Spleen (tissue), 13 donors: ENCODE data around the gene ZNF345. TPM values are rescaled to one million over a fixed set of nuclear protein-coding genes. Genes with fewer than 3 reads are reported as not detected.

Experiments
- DNase-seq: peaks from one replicate; pipeline ENCODE4 v3.0.0-alpha.2; 2020
- H3K27ac ChIP-seq, 8 donors: fragments of 200-600 bp; sonication (generic) in 7 of 8; 1 replicate in 4 of 8; 2 replicates in 4 of 8; pipeline versions ENCODE4 v1.5.0 to v1.8.0; 2016 to 2021; ENCODE audit warnings: inconsistent platforms in 4 of 8, mild to moderate bottlenecking in 4 of 8, moderate library complexity in 1 of 8
- H3K27me3 ChIP-seq, 7 donors: fragments of 200-600 bp; sonication (generic) in 6 of 7; replicated peaks in 1 of 7; 1 replicate in 4 of 7; 2 replicates in 3 of 7; pipeline versions ENCODE4 v1.5.0 to v1.8.0; 2016 to 2021; ENCODE audit warnings: inconsistent platforms in 3 of 7, mild to moderate bottlenecking in 1 of 7
- H3K36me3 ChIP-seq, 6 donors: fragments of 200-600 bp; sonication (generic) in 5 of 6; 1 replicate in 4 of 6; 2 replicates in 2 of 6; pipeline versions ENCODE4 v1.5.0 to v1.8.0; 2016 to 2021; ENCODE audit warnings: inconsistent platforms in 2 of 6
- H3K4me1 ChIP-seq, 6 donors: fragments of 200-600 bp; sonication (generic) in 5 of 6; 1 replicate in 3 of 6; 2 replicates in 3 of 6; pipeline versions ENCODE4 v1.5.0 to v1.8.0; 2016 to 2021; ENCODE audit warnings: inconsistent platforms in 3 of 6
- H3K4me3 ChIP-seq, 8 donors: fragments of 200-600 bp; sonication (generic) in 7 of 8; 1 replicate in 4 of 8; 2 replicates in 4 of 8; pipeline versions ENCODE4 v1.5.0 to v1.8.0; 2016 to 2021; ENCODE audit warnings: inconsistent platforms in 4 of 8, mild to moderate bottlenecking in 4 of 8, moderate library complexity in 2 of 8
- H3K9me3 ChIP-seq, 8 donors: fragments of 200-600 bp; sonication (generic) in 7 of 8; 1 replicate in 4 of 8; 2 replicates in 4 of 8; pipeline versions ENCODE4 v1.5.0 to v1.8.0; 2016 to 2021; ENCODE audit warnings: inconsistent platforms in 4 of 8
- CTCF ChIP-seq, 11 experiments: fragments of 200-600 bp in 7 of 11; fragments of 450-650 bp in 4 of 11; sonication (generic) in 4 of 11; IDR thresholded peaks in 8 of 11; conservative IDR thresholded peaks in 3 of 11; 1 replicate in 7 of 11; 2 replicates in 4 of 11; pipeline versions ENCODE4 v1.4.0 to v1.8.0; 2016 to 2021; ENCODE audit warnings: antibody characterized with exemption in 11 of 11, inconsistent platforms in 4 of 11, mild to moderate bottlenecking in 1 of 11
- POLR2A ChIP-seq, 3 donors: fragments of 450-650 bp; IDR thresholded peaks; one replicate each; pipeline ENCODE4 v1.5.1; 2017; ENCODE audit warnings: antibody characterized with exemption in 3 of 3, mild to moderate bottlenecking in 1 of 3
- POLR2AphosphoS5 ChIP-seq, 3 donors: sonication (generic); formaldehyde crosslinking; IDR thresholded peaks; one replicate each; pipeline ENCODE4 v1.5.1; 2017; ENCODE audit warnings: antibody characterized with exemption in 3 of 3
- WGBS, 5 donors: extraction: QIAGEN DNeasy Blood & Tissue Kit in 3 of 5; methylation state at CpG; one replicate each; pipeline versions ENCODE4 v1.1.5 to v1.1.7; 2013 to 2018; 5-methylcytosine and 5-hydroxymethylcytosine counted together
- intact Hi-C: fragments of 100-400 bp; cut with DNase I; formaldehyde crosslinking; loops from one replicate; pipeline ENCODE4 v1.15.0; 2023; ENCODE audit warnings: low total_unique reads
- long read RNA-seq, 2 donors: transcript quantifications; one replicate each; lab custom pipeline, GENCODE V29; 2026
- polyA plus RNA-seq, 3 donors: library from polyadenylated mRNA; stranded (reverse); fragments of 200-250 nt; gene quantifications; one replicate each; pipeline ENCODE4 v1.2.1, GENCODE V29; 2013
- total RNA-seq, 7 donors: library from RNA; depleted of rRNA in 3 of 7; stranded (reverse); fragments of >200 nt in 3 of 7; fragmentation: NEBNext Ultra II Directional in 4 of 7; extraction: Animal tissue kit (Norgen Biotek cat#: 25700) in 4 of 7; gene quantifications; one replicate each; pipeline versions ENCODE4 v1.1.0 to v1.2.1, GENCODE V29; 2016 to 2021
- donor health status: healthy with polysubstance abuse.
- donor health status: DM: no; HTN: no; CAD: no; lungs with moderate emphysema.
- donor health status: DM: no; HTN: no; CAD: no.
- donor health status: Bipolar disorder and iron deficiency.
- donor health status: healthy.
- donor health status: DM: no; HTN: no; CAD: no.
- donor health status: DM: yes; HTN: yes; CAD: no.

The ZNF345 gene
- total RNA-seq: 10 to 100 TPM in 3 of 7 donors, 1 to 10 TPM in 4; 4.8 to 18.2 (median 9.8) TPM
- polyA plus RNA-seq: 1 to 10 TPM; 2.7 to 4.6 (median 3.3) TPM
- long read RNA-seq, donor 1, partial matches to known transcripts: 0 of 2 reads
- long read RNA-seq, donor 1, other reads (novel, unspliced or antisense): 0 of 2 reads
- long read RNA-seq, donor 2, partial matches to known transcripts: 0 of 1 reads
- long read RNA-seq, donor 2, other reads (novel, unspliced or antisense): 0 of 1 reads

- peak in 1 of 3 donors; percentile 56 for TF ChIP-seq POLR2A (IDR thresholded peaks at IDR 0.05)
- TF ChIP-seq POLR2AphosphoS5 (IDR thresholded peaks at IDR 0.05): peak; percentile 80 to 90 (median 88)
- TF ChIP-seq CTCF (IDR thresholded peaks at IDR 0.05 in 8 of 11, conservative IDR thresholded peaks at IDR 0.05 in 3 of 11): no peak
- Histone ChIP-seq H3K27me3 (no peaks in the 10 kb centered on the region), H3K27ac (peak within 1 kb of the TSS; percentile 84 to 94 (median 88)), H3K36me3 (peaks cover 0 to 50% (median 24%) of the 10 kb centered on the region in 6 donors), H3K9me3 (peaks cover 0 to 57% (median 47%) of the 10 kb centered on the region in 8 donors), H3K4me3 (peak within 1 kb of the TSS; percentile 57 to 99 (median 90)), H3K4me1 (peaks cover 10 to 39% (median 28%) of the 10 kb centered on the region in 6 donors)
- 0 to 1% (median 0%) methylated on average over 38 to 43 of the region's 43 CpGs for WGBS, 5 donors
- intact Hi-C loops: loop anchor here (10.0 kb wide), 1 partner anchor 64 kb away; the partner anchor contains the start of genes ZNF568 and ZNF829
- DNase-seq: peak; percentile 94
These were observed at the start of gene ZNF345 for GRCh38 chr19:36850559-36851442. ZNF345 (plus strand) TSS chr19:36850876; CDS start chr19:36876831, 25,955 bp downstream.

DNA sequence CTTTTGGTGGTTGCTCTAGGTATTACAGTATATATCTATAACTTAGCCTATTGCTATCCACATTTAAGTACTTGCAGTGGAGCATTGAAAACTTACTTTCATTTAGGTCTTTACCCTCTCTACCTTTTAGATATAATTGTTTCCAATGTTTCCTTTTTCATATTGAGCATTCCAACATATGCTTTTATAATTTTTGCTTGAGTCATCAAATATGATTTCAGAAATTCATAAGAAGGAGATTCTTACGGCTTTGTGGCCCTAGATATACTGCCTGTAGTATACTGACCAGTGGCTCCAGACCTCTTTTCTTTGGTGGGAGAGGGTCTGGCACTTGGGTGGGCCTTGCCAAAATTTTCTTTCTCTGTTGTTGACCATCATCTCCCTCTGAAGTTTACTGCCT, 45.3 kb upstream of the ZNF345 start:
- H3K4me3 ChIP-seq: no peak overlapping the region
- no peak for DNase-seq
- H3K4me1 ChIP-seq: no peaks in the 10 kb centered on the region
- H3K27me3 ChIP-seq: no peaks in the 10 kb centered on the region
- intact Hi-C loops: no loop called here
- TF ChIP-seq CTCF (IDR thresholded peaks at IDR 0.05 in 8 of 11, conservative IDR thresholded peaks at IDR 0.05 in 3 of 11) (no peak), POLR2AphosphoS5 (IDR thresholded peaks at IDR 0.05) (no peak), POLR2A (IDR thresholded peaks at IDR 0.05) (no peak)
- 89 to 98% (median 97%) methylated on average over 1 of the region's 1 CpG for WGBS, 5 donors
- peaks cover 29 to 100% (median 100%) of the 10 kb centered on the region in 8 donors for H3K9me3 ChIP-seq
- no peak overlapping the region for H3K27ac ChIP-seq
- peaks cover 23 to 100% (median 69%) of the 10 kb centered on the region in 6 donors for H3K36me3 ChIP-seq

DNA sequence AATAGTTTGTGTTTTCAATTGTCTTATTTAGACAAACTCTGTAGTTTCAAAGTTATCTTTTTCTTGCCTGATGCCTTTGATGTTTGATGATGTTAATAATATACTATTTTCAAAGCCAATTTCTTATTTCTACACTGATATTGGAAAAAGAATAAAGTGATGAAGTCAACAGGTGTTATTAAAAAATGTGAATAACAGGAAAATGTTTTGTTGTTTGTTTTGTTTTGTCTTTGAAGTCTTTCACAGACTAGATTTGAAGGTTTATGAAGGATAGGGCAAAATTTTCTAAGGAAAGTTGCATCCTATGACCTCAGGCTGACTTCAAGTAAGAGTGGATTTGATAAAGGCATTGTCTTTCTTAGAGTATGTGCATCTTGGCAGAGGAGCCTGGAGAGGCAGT, 43.6 kb upstream of the ZNF345 start:
- Histone ChIP-seq H3K27ac (no peak overlapping the region), H3K27me3 (no peaks in the 10 kb centered on the region), H3K4me3 (no peak overlapping the region), H3K4me1 (no peaks in the 10 kb centered on the region), H3K9me3 (peaks cover 38 to 100% (median 100%) of the 10 kb centered on the region in 8 donors), H3K36me3 (peaks cover 19 to 100% (median 53%) of the 10 kb centered on the region in 6 donors)
- TF ChIP-seq POLR2A (IDR thresholded peaks at IDR 0.05) (no peak), POLR2AphosphoS5 (IDR thresholded peaks at IDR 0.05) (no peak), CTCF (IDR thresholded peaks at IDR 0.05 in 8 of 11, conservative IDR thresholded peaks at IDR 0.05 in 3 of 11) (no peak)
- intact Hi-C loops: no loop called here
- DNase-seq: no peak
